ENCODE data around the gene CYSTM1. TPM values are rescaled to one million over a fixed set of nuclear protein-coding genes. Genes with fewer than 3 reads are reported as not detected.
A peak's percentile ranks its signal among the peaks of the same experiment; 100 is the strongest.

Gene CYSTM1
- polyA plus RNA-seq, 2 of the 4 experiments (the other 2 are of a cell fraction) = 76.8 to 103 TPM

DNA sequence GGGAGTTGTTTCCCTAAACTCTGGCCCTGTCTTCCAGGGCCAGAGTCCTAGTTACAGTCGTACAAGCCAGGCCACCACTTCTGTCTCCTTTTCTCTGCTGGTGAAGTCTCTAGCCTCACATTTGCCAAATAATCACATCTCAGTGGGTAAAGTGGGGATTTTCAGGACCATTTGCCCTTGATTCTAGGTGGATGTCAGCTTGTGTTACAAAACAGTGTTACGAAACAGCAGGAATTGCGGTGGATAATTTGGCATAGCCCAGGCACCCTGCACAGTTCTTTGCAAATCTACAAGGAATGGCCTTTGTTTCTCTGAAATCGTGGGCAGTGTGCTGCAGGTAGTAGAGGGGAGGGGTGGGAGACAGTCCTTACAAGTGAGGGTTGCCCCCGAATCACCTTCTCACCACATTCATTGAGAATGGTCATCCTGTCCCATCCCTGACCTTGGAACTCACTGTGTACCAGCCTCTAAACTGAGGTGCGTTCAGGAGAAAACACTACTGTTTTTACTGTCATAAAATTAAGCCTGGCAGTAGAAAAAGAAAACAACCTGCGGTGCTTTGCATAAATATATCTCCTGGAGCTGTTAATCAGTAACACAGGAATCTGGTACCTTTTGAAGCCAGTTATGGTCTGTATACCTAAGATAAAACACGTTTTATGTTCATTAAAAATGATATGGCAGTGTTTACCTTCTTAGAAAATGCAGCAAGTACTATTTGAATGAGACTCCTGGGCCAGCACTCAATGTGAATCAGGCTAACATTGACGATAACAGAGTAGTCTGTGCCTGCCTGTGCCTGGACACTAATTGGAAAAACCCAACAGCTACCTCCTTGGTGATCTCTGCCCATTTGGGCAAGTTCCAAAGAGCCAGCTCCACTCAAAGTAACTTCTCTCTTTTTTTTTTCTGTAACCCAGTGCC, 44.3 kb downstream of the CYSTM1 start:
- Histone ChIP-seq H3K4me1 (peaks cover 56% of the 10 kb centered on the region), H3K4me3 (no peak overlapping the region), H3K27ac (no peak overlapping the region), H3K9me3 (no peaks in the 10 kb centered on the region), H3K4me2 (peak overlapping the region; percentile 20; the same call in 1 of the 3 replicates)
- CTCF ChIA-PET = interaction anchor here (0.8 to 1.4 kb wide), 3 partner anchors 13 to 132 kb away, joined by 3 read pairs; no protein-coding TSS in a partner anchor
- ATAC-seq = no peak
- POLR2A ChIA-PET = no interaction called here
- no peak for DNase-seq (ENCODE audit: low read depth in 1 of 2, low spot score in 1 of 2)
- 67% methylated on average over 9 of the region's 9 CpGs for whole genome bisulfite sequencing (ENCODE audit: missing lambda C conversion rate)
- FAIRE-seq = no peak
- TF ChIP-seq, protein P1, sequence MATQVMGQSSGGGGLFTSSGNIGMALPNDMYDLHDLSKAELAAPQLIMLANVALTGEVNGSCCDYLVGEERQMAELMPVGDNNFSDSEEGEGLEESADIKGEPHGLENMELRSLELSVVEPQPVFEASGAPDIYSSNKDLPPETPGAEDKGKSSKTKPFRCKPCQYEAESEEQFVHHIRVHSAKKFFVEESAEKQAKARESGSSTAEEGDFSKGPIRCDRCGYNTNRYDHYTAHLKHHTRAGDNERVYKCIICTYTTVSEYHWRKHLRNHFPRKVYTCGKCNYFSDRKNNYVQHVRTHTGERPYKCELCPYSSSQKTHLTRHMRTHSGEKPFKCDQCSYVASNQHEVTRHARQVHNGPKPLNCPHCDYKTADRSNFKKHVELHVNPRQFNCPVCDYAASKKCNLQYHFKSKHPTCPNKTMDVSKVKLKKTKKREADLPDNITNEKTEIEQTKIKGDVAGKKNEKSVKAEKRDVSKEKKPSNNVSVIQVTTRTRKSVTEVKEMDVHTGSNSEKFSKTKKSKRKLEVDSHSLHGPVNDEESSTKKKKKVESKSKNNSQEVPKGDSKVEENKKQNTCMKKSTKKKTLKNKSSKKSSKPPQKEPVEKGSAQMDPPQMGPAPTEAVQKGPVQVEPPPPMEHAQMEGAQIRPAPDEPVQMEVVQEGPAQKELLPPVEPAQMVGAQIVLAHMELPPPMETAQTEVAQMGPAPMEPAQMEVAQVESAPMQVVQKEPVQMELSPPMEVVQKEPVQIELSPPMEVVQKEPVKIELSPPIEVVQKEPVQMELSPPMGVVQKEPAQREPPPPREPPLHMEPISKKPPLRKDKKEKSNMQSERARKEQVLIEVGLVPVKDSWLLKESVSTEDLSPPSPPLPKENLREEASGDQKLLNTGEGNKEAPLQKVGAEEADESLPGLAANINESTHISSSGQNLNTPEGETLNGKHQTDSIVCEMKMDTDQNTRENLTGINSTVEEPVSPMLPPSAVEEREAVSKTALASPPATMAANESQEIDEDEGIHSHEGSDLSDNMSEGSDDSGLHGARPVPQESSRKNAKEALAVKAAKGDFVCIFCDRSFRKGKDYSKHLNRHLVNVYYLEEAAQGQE (IDR thresholded peaks at IDR 0.05) = no peak
- TF ChIP-seq, protein P2, sequence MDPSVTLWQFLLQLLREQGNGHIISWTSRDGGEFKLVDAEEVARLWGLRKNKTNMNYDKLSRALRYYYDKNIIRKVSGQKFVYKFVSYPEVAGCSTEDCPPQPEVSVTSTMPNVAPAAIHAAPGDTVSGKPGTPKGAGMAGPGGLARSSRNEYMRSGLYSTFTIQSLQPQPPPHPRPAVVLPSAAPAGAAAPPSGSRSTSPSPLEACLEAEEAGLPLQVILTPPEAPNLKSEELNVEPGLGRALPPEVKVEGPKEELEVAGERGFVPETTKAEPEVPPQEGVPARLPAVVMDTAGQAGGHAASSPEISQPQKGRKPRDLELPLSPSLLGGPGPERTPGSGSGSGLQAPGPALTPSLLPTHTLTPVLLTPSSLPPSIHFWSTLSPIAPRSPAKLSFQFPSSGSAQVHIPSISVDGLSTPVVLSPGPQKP (IDR thresholded peaks at IDR 0.05; ENCODE audit: low read depth, low read length) = no peak
- TF ChIP-seq HOXA7 (CRISPR knock-in tag; IDR thresholded peaks at IDR 0.05) (no peak), RCOR1 (IDR thresholded peaks at IDR 0.05; ENCODE audit: low read depth, low read length) (no peak), FOXS1 (CRISPR knock-in tag; IDR thresholded peaks at IDR 0.05) (no peak), GATA3 (IDR thresholded peaks at IDR 0.05; ENCODE audit: borderline replicate concordance) (no peak), EP300 (IDR thresholded peaks at IDR 0.05) (no peak), RAD21 (conservative IDR thresholded peaks at IDR 0.05 in 1 of 2, IDR thresholded peaks at IDR 0.05 in 1 of 2) (no peak), TP53 (CRISPR knock-in tag; IDR thresholded peaks at IDR 0.05) (no peak), BHLHE40 (IDR thresholded peaks at IDR 0.05; ENCODE audit: low read depth, low read length) (no peak), POLR2AphosphoS2 (conservative IDR thresholded peaks at IDR 0.05; ENCODE audit: low read length) (no peak), HDAC2 (IDR thresholded peaks at IDR 0.05) (no peak), EHF (CRISPR knock-in tag; IDR thresholded peaks at IDR 0.05) (no peak), CEBPB (IDR thresholded peaks at IDR 0.05) (no peak)
- TF ChIP-seq, protein P3, sequence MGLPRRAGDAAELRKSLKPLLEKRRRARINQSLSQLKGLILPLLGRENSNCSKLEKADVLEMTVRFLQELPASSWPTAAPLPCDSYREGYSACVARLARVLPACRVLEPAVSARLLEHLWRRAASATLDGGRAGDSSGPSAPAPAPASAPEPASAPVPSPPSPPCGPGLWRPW (IDR thresholded peaks at IDR 0.05) = no peak
- TF ChIP-seq, protein P4, sequence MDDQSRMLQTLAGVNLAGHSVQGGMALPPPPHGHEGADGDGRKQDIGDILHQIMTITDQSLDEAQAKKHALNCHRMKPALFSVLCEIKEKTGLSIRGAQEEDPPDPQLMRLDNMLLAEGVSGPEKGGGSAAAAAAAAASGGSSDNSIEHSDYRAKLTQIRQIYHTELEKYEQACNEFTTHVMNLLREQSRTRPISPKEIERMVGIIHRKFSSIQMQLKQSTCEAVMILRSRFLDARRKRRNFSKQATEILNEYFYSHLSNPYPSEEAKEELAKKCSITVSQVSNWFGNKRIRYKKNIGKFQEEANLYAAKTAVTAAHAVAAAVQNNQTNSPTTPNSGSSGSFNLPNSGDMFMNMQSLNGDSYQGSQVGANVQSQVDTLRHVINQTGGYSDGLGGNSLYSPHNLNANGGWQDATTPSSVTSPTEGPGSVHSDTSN (IDR thresholded peaks at IDR 0.05) = no peak
- TF ChIP-seq, protein P5, sequence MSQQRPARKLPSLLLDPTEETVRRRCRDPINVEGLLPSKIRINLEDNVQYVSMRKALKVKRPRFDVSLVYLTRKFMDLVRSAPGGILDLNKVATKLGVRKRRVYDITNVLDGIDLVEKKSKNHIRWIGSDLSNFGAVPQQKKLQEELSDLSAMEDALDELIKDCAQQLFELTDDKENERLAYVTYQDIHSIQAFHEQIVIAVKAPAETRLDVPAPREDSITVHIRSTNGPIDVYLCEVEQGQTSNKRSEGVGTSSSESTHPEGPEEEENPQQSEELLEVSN (IDR thresholded peaks at IDR 0.05; ENCODE audit: borderline replicate concordance, low read depth) = no peak

Measured in A549 (cell line).